PC-3 (cell line): Measurements from ENCODE around the gene GBX1. TPM values are rescaled to one million over a fixed set of nuclear protein-coding genes. Genes with fewer than 3 reads are reported as not detected.

ENCODE experiments used
- ATAC-seq: fragments of 200-7000 bp; cut with Tn5 transposase; 2 replicates; pipeline ENCODE4 v1.9.1; 2020; ENCODE audit warnings: mild to moderate bottlenecking, moderate library complexity
- BruUV-seq: library from RNA; stranded (reverse); fragments of 400-500 nt; replicated peaks from 2 replicates; lab custom pipeline; 2021; lab: Mats Ljungman, UMichigan
- CTCF ChIA-PET: fragments of 300-600 bp; sonication (Branson Sonifier 250); formaldehyde crosslinking; loops from one replicate; lab custom pipeline; 2022; ENCODE audit warnings: antibody characterized with exemption; lab: Charles Lee
- POLR2A ChIA-PET: fragments of 300-600 bp; sonication (Branson Sonifier 250); formaldehyde crosslinking; loops from one replicate; lab custom pipeline; 2022; ENCODE audit warnings: antibody characterized with exemption; ENCODE audit not compliant: unreplicated experiment; lab: Charles Lee
- DNase-seq: peaks from one replicate; pipeline ENCODE4 v3.0.0-alpha.2; 2015
- H2AFZ ChIP-seq: fragments of 300-600 bp; sonication (generic); 2 replicates; pipeline ENCODE4 v1.6.0; 2016; ENCODE audit warnings: antibody characterized with exemption, low read length
- H3F3A ChIP-seq: fragments of 300-600 bp; sonication (generic); one replicate; pipeline ENCODE4 v1.6.0; 2017; ENCODE audit warnings: antibody characterized with exemption, low read length, control low read depth, mild to moderate bottlenecking; ENCODE audit not compliant: unreplicated experiment
- H3K27ac ChIP-seq: fragments of 300-600 bp; sonication (generic); 2 replicates; pipeline ENCODE4 v1.5.1; 2016; ENCODE audit warnings: mild to moderate bottlenecking, low read length
- H3K27me3 ChIP-seq: fragments of 300-600 bp; sonication (generic); 2 replicates; pipeline ENCODE4 v1.6.1; 2016; ENCODE audit warnings: low read length, mixed read lengths
- H3K36me3 ChIP-seq: fragments of 300-600 bp; sonication (generic); 2 replicates; pipeline ENCODE4 v1.6.1; 2016; ENCODE audit warnings: low read depth, mixed run types, low read length, mixed read lengths
- H3K4me1 ChIP-seq: fragments of 300-600 bp; sonication (generic); 2 replicates; pipeline ENCODE4 v1.5.1; 2016; ENCODE audit warnings: low read length; ENCODE audit not compliant: insufficient read depth
- H3K4me2 ChIP-seq: fragments of 300-600 bp; sonication (generic); 2 replicates; pipeline ENCODE4 v1.6.0; 2016; ENCODE audit warnings: low read length
- H3K4me3 ChIP-seq: fragments of 300-600 bp; sonication (generic); 2 replicates; pipeline ENCODE4 v1.5.1; 2016; ENCODE audit warnings: mild to moderate bottlenecking, low read length, mixed read lengths
- H3K79me2 ChIP-seq: fragments of 300-600 bp; sonication (generic); 2 replicates; pipeline ENCODE4 v1.6.1; 2017; ENCODE audit warnings: low read length, mixed read lengths
- H3K9ac ChIP-seq: fragments of 300-600 bp; sonication (generic); 2 replicates; pipeline ENCODE4 v1.6.0; 2016; ENCODE audit warnings: mild to moderate bottlenecking, low read length
- H3K9me2 ChIP-seq: fragments of 300-600 bp; sonication (generic); replicated peaks from 2 replicates; pipeline ENCODE4 v1.6.1; 2016; ENCODE audit warnings: mixed run types, low read length, mixed read lengths
- H3K9me3 ChIP-seq: fragments of 300-600 bp; sonication (generic); 2 replicates; pipeline ENCODE4 v1.6.1; 2016; ENCODE audit warnings: low read length, mixed read lengths
- H4K20me1 ChIP-seq: fragments of 300-600 bp; sonication (generic); 2 replicates; pipeline ENCODE4 v1.6.1; 2016; ENCODE audit warnings: low read length, mixed read lengths
- EZH2 ChIP-seq: fragments of 300-600 bp; sonication (generic); IDR thresholded peaks from one replicate; pipeline ENCODE4 v1.6.1; 2017; ENCODE audit warnings: antibody characterized with exemption, mild to moderate bottlenecking, low read length; ENCODE audit not compliant: unreplicated experiment
- EZH2phosphoT487 ChIP-seq: fragments of 300-600 bp; sonication (generic); IDR thresholded peaks from 2 replicates; pipeline ENCODE4 v1.6.1; 2018; ENCODE audit warnings: mild to moderate bottlenecking, antibody characterized with exemption, low read length, borderline replicate concordance
- intact Hi-C: fragments of 100-400 bp; cut with micrococcal nuclease; formaldehyde crosslinking; loops from 2 replicates; pipeline ENCODE4 v1.9.0; 2023
- total RNA-seq: library from RNA; depleted of rRNA; stranded (reverse); fragments of >200 nt; gene quantifications from 2 replicates; pipeline ENCODE4 v1.2.3, GENCODE V29; 2014
- TF ChIP-seq, protein P1 (sequence below): fragments of 300-600 bp; sonication (generic); conservative IDR thresholded peaks from 2 replicates; pipeline ENCODE4 v1.5.1; 2017; ENCODE audit warnings: antibody characterized with exemption, low read depth, mild to moderate bottlenecking, low read length

The GBX1 gene
- total RNA-seq, 1 experiment from 2014 or later, result not detected

- DNase-seq, result no peak
- H3K36me3 ChIP-seq, result no peaks in the 10 kb centered on the region
- H3K4me1 ChIP-seq, result no peaks in the 10 kb centered on the region
- H3K27me3 ChIP-seq, result peaks cover 59% of the 10 kb centered on the region
- H3F3A ChIP-seq, result no peaks in the 10 kb centered on the region
- H3K9ac ChIP-seq, result no peak overlapping the region
- H3K79me2 ChIP-seq, result no peaks in the 10 kb centered on the region
- BruUV-seq, result no TSS peak
- H3K4me2 ChIP-seq, result no peak overlapping the region
- TF ChIP-seq, protein P1, sequence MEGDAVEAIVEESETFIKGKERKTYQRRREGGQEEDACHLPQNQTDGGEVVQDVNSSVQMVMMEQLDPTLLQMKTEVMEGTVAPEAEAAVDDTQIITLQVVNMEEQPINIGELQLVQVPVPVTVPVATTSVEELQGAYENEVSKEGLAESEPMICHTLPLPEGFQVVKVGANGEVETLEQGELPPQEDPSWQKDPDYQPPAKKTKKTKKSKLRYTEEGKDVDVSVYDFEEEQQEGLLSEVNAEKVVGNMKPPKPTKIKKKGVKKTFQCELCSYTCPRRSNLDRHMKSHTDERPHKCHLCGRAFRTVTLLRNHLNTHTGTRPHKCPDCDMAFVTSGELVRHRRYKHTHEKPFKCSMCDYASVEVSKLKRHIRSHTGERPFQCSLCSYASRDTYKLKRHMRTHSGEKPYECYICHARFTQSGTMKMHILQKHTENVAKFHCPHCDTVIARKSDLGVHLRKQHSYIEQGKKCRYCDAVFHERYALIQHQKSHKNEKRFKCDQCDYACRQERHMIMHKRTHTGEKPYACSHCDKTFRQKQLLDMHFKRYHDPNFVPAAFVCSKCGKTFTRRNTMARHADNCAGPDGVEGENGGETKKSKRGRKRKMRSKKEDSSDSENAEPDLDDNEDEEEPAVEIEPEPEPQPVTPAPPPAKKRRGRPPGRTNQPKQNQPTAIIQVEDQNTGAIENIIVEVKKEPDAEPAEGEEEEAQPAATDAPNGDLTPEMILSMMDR, result no peak
- TF ChIP-seq EZH2phosphoT487, result no peak
- TF ChIP-seq EZH2, result no peak
- H2AFZ ChIP-seq, result no peak overlapping the region
- no peaks in the 10 kb centered on the region for H4K20me1 ChIP-seq
- ChIA-PET POLR2A (no interaction called here), CTCF (no interaction called here)
- intact Hi-C loops, result no loop called here
- no peak overlapping the region for H3K27ac ChIP-seq
- H3K9me3 ChIP-seq, result no peaks in the 10 kb centered on the region
- no peak overlapping the region for H3K4me3 ChIP-seq
- no peak for ATAC-seq
- H3K9me2 ChIP-seq, result no peaks in the 10 kb centered on the region
Observed at GRCh38 chr7:151192002-151192539, 24.6 kb upstream of the GBX1 start.

DNA sequence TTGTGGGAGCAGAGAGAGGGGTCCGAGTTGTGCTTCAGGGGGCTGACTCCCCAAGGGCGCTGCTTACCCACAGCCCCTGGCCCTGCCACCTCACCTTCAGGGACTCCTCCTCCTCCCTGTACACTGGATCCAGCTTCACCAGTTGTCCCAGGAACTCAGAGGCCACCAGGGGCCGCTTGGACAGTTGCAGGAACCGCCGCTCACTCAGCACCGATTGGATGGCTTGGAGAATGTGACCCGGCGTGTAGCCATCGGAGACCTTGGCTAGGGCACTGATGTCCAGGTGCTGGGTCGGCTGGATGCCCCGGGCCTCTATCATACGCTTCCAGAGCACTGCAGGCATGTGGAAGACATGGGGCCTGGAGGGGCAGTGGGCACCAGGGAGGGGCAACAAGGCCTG is 24.1 kb upstream of the GBX1 start:
- no peak for ATAC-seq
- Histone ChIP-seq H4K20me1 (no peaks in the 10 kb centered on the region), H3K27ac (no peak overlapping the region), H3K9ac (no peak overlapping the region), H3K36me3 (no peaks in the 10 kb centered on the region), H3F3A (no peaks in the 10 kb centered on the region), H3K9me3 (no peaks in the 10 kb centered on the region), H3K79me2 (no peaks in the 10 kb centered on the region), H3K4me1 (no peaks in the 10 kb centered on the region), H3K27me3 (peaks cover 54% of the 10 kb centered on the region), H3K9me2 (no peaks in the 10 kb centered on the region), H2AFZ (no peak overlapping the region), H3K4me2 (no peak overlapping the region), H3K4me3 (no peak overlapping the region)
- no TSS peak for BruUV-seq
- no peak for DNase-seq
- ChIA-PET CTCF (no interaction called here), POLR2A (no interaction called here)
- TF ChIP-seq EZH2phosphoT487 (no peak), EZH2 (no peak)
- TF ChIP-seq, protein P1, result no peak
- intact Hi-C loops, result no loop called here

DNA sequence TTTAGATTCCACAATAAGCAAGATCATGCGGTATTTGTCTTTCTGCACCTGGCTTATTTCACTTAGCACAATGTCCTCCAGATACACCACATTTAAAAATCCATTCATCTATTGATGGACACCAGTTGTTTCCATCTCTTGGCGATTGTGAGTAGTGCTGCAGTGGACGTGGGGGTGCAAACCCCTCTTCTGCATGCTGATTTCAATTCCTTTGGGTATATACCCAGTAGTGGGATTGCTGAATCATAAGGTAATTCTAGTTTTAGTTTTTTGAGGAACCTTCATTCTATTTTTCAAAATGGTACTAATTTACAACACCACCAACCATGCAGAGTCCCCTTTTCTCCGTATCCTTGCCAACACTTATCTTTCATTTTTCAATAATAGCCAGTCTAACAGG is 21.5 kb upstream of the GBX1 start:
- ChIA-PET POLR2A (no interaction called here), CTCF (no interaction called here)
- Histone ChIP-seq H3K4me3 (no peak overlapping the region), H2AFZ (no peak overlapping the region), H3K36me3 (no peaks in the 10 kb centered on the region), H3F3A (no peaks in the 10 kb centered on the region), H3K9me2 (no peaks in the 10 kb centered on the region), H3K79me2 (no peaks in the 10 kb centered on the region), H3K27me3 (peaks cover 37% of the 10 kb centered on the region), H3K9me3 (no peaks in the 10 kb centered on the region), H3K4me2 (no peak overlapping the region), H3K27ac (no peak overlapping the region), H3K9ac (no peak overlapping the region), H4K20me1 (no peaks in the 10 kb centered on the region), H3K4me1 (no peaks in the 10 kb centered on the region)
- no TSS peak for BruUV-seq
- no peak for TF ChIP-seq EZH2
- TF ChIP-seq, protein P1, result no peak
- no peak for TF ChIP-seq EZH2phosphoT487
- ATAC-seq (no peak), DNase-seq (no peak)
- intact Hi-C loops, result no loop called here
